K562 (cell line): Measurements from ENCODE around the gene TRIO. TPM values are rescaled to one million over a fixed set of nuclear protein-coding genes. Genes with fewer than 3 reads are reported as not detected.

Experiments
- ATAC-seq: fragments of 200-7000 bp; cut with Tn5 transposase; 3 replicates; pipeline ENCODE4 v1.9.1; 2020; ENCODE audit warnings: moderate library complexity
- BruUV-seq: library from RNA; stranded (reverse); fragments of 400-500 nt; replicated peaks from 2 replicates; lab custom pipeline; 2021; lab: Mats Ljungman, UMichigan
- CTCF ChIA-PET: fragments of 300-600 bp; formaldehyde crosslinking; extraction: SDS; loops from one replicate; lab custom pipeline; 2021; ENCODE audit warnings: low intra/inter-chr PET ratio; lab: Yijun Ruan, JAX
- POLR2A ChIA-PET: fragments of 300-600, 350-650 bp; sonication (Branson Sonifier 250); formaldehyde crosslinking; extraction: SDS; loops from one replicate; lab custom pipeline; 2021; ENCODE audit warnings: antibody characterized with exemption, inconsistent platforms; lab: Yijun Ruan, JAX
- DNase-seq, 4 experiments: peaks; one replicate each; pipeline versions ENCODE4 v3.0.0 to v3.0.0-alpha.2; 2011 to 2018; ENCODE audit warnings: low spot score in 3 of 4, mixed read lengths in 3 of 4; ENCODE audit errors: extremely low read depth in 1 of 4
- FAIRE-seq: peaks from 2 replicates; lab custom pipeline; 2011; peaks lifted over from hg19 to GRCh38; lab: Jason Lieb, UNC
- H2AFZ ChIP-seq: 2 replicates; pipeline ENCODE4 v1.6.0; 2011; ENCODE audit warnings: low read depth, low read length, control low read depth, inconsistent platforms
- H3K27ac ChIP-seq: fragments of 200-600 bp; 3 replicates; pipeline ENCODE4 v1.8.0; 2011; ENCODE audit warnings: low read depth, mild to moderate bottlenecking, control low read depth, inconsistent platforms, low read length, moderate library complexity, mixed read lengths; ENCODE audit errors: extremely low read depth
- H3K27me3 ChIP-seq, 2 experiments: fragments of 300-600 bp in 1 of 2; 2 replicates in 1 of 2; 3 replicates in 1 of 2; pipeline versions ENCODE4 v1.6.0 to v1.8.0; 2011; ENCODE audit warnings: inconsistent platforms in 2 of 2, low read length in 2 of 2, mild to moderate bottlenecking in 1 of 2, mixed read lengths in 1 of 2, moderate library complexity in 1 of 2; ENCODE audit not compliant: control insufficient read depth in 2 of 2, insufficient read depth in 2 of 2
- H3K36me3 ChIP-seq: fragments of 300-600 bp; 3 replicates; pipeline ENCODE4 v1.8.0; 2011; ENCODE audit warnings: mild to moderate bottlenecking, low read length, inconsistent platforms; ENCODE audit not compliant: control insufficient read depth, insufficient read depth
- H3K4me1 ChIP-seq, 2 experiments: fragments of 200-600 bp in 1 of 2; replicated peaks in 1 of 2; 2 replicates in 1 of 2; 3 replicates in 1 of 2; pipeline versions ENCODE4 v1.5.1 to v1.8.0; 2011; ENCODE audit warnings: inconsistent platforms in 2 of 2, low read length in 2 of 2, mild to moderate bottlenecking in 1 of 2, mixed read lengths in 1 of 2, moderate library complexity in 1 of 2; ENCODE audit not compliant: control insufficient read depth in 2 of 2, insufficient read depth in 2 of 2
- H3K4me2 ChIP-seq: 2 replicates; pipeline ENCODE4 v1.6.1; 2011; ENCODE audit warnings: low read length, control low read depth, inconsistent platforms, mixed read lengths; ENCODE audit not compliant: insufficient read depth
- H3K4me3 ChIP-seq: fragments of 200-600 bp; sonication (generic), shearing (Covaris generic); 2 replicates; pipeline ENCODE4 v1.5.1; 2016; ENCODE audit warnings: control low read depth, inconsistent platforms
- H3K79me2 ChIP-seq: fragments of 200-600 bp; 3 replicates; pipeline ENCODE4 v1.8.0; 2011; ENCODE audit warnings: low read length, inconsistent platforms; ENCODE audit not compliant: control insufficient read depth, insufficient read depth
- H3K9ac ChIP-seq, 2 experiments: 2 replicates each; pipeline versions ENCODE4 v1.6.0 to v1.6.1; 2011; ENCODE audit warnings: low read depth in 2 of 2, low read length in 2 of 2, control low read depth in 1 of 2, inconsistent platforms in 1 of 2, mild to moderate bottlenecking in 1 of 2, mixed read lengths in 1 of 2; ENCODE audit not compliant: insufficient read depth in 1 of 2
- H3K9me1 ChIP-seq: one replicate; pipeline ENCODE4 v1.6.0; 2011; ENCODE audit warnings: inconsistent platforms, mild to moderate bottlenecking, low read length, moderate library complexity; ENCODE audit not compliant: control insufficient read depth, insufficient read depth
- H3K9me3 ChIP-seq: replicated peaks from 2 replicates; pipeline ENCODE4 v1.5.1; 2011; ENCODE audit warnings: low read depth, low read length, inconsistent platforms; ENCODE audit not compliant: control insufficient read depth, insufficient read depth
- H4K20me1 ChIP-seq: replicated peaks from 2 replicates; pipeline ENCODE4 v1.6.1; 2011; ENCODE audit warnings: low read length, inconsistent platforms, mixed read lengths; ENCODE audit not compliant: control insufficient read depth, insufficient read depth
- BACH1 ChIP-seq: fragments of 200-800 bp; sonication (Bioruptor generic); IDR thresholded peaks from 2 replicates; pipeline ENCODE4 v1.6.1; 2016; ENCODE audit warnings: missing genetic modification characterization, missing compliant biosample characterization
- C11orf30 ChIP-seq: fragments of 450-650 bp; IDR thresholded peaks from 2 replicates; pipeline ENCODE4 v1.6.1; 2016; ENCODE audit warnings: low read depth, mild to moderate bottlenecking
- ESRRB ChIP-seq: fragments of 250-450 bp; sonication (Bioruptor Pico); IDR thresholded peaks from 2 replicates; pipeline ENCODE4 v1.5.0; 2020; ENCODE audit warnings: mild to moderate bottlenecking, moderate library complexity, borderline replicate concordance
- FOS ChIP-seq: IDR thresholded peaks from 3 replicates; pipeline ENCODE4 v1.6.1; 2011; ENCODE audit not compliant: insufficient read length; ENCODE audit errors: extremely low read depth
- STAT5B ChIP-seq: fragments of 250-450 bp; sonication (Bioruptor Pico); IDR thresholded peaks from 2 replicates; pipeline ENCODE4 v1.8.0; 2021; ENCODE audit warnings: mild to moderate bottlenecking, inconsistent platforms
- ZC3H11A ChIP-seq: IDR thresholded peaks from 2 replicates; pipeline ENCODE4 v1.6.1; 2012; ENCODE audit warnings: low read depth, low read length, improper control_type of control experiment
- WGBS: fragments of 100-300 bp; shearing (Covaris generic); methylation state at CpG from one replicate; pipeline ENCODE4 v1.1.6; 2016; ENCODE audit warnings: low coverage, mixed read lengths; ENCODE audit not compliant: insufficient coverage; ENCODE audit errors: missing lambda C conversion rate; 5-methylcytosine and 5-hydroxymethylcytosine counted together
- in situ Hi-C: fragments of 300-500 bp; cut with MboI; formaldehyde crosslinking; loops from 4 replicates; pipeline ENCODE4 v1.15.0; 2018; ENCODE audit warnings: inconsistent platforms, mixed read lengths
- intact Hi-C: fragments of 100-400 bp; cut with micrococcal nuclease; formaldehyde crosslinking; loops from 2 replicates; pipeline ENCODE4 v1.14.2; 2022
- polyA plus RNA-seq, 8 experiments: library from polyadenylated mRNA; depleted of rRNA in 4 of 8; stranded (reverse) in 5 of 8; unstranded in 3 of 8; fragments of >200 nt; fragmentation: Nextera tagmentation in 2 of 8; fragmentation: Illumina TruSeq in 1 of 8; extraction: Ambion mirVana in 2 of 8; extraction: Trizol in 1 of 8; gene quantifications; 2 replicates each; pipeline versions ENCODE4 v1.2.1 to v1.2.3, GENCODE V29; 2011 to 2014; ENCODE audit warnings: inconsistent platforms in 1 of 8, missing spikeins in 1 of 8
- total RNA-seq, 7 experiments: library from RNA; depleted of rRNA in 6 of 7; stranded (reverse); fragments of >200 nt in 6 of 7; fragmentation: Illumina TruSeq in 2 of 7; extraction: Trizol in 2 of 7; gene quantifications; 2 replicates each; pipeline versions ENCODE4 v1.2.1 to v1.2.3, GENCODE V29; 2011 to 2021; ENCODE audit warnings: low replicate concordance in 1 of 7
- TF ChIP-seq, protein P1 (sequence below): fragments of 450-650 bp; IDR thresholded peaks from 2 replicates; pipeline ENCODE4 v1.6.1; 2017; ENCODE audit warnings: antibody characterized with exemption, mild to moderate bottlenecking

TRIO gene
- total and polyA plus RNA-seq, 9 of the 15 experiments (the other 6 are each of a cell fraction or from before 2014, with no cell fraction given): 0.24 to 5.0 (median 1.1) TPM

DNA sequence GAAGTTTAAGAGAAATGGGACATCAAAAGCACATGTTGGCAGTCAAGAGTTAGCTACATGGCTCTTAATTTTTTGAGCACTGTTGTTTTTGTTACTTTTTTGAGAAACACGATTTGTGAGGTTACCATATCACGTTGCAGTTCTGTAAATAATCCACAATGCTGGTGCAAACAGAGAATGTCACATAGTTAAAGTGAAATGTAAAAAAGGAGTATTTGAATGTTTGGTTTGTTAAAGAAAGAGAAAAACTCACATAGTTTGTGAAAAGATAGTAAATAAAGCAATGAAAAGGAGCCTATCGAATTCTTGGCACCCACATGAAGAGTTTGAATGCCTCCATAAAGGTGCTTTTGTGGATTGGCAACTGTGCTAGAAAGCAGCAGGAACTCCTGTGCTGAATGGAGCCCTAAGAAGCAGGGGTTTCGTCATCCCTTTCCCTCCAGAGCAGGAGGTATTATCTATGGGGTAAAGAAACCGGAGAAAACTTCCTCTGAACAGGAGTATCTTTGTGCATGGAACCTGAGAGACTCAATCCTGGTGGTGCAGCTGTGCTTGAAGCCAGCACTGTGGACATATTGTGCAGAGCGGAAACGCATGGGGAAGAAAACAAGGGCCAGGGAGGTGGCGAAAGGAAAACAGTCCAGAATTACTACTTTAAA, 289.9 kb downstream of the TRIO start:
- intact Hi-C loops: no loop called here
- DNase-seq: no peak
- Histone ChIP-seq H3K9me3 (no peaks in the 10 kb centered on the region; the same call in 1 of the 2 replicates), H3K79me2 (no peaks in the 10 kb centered on the region), H3K4me3 (no peak overlapping the region), H3K4me2 (no peak overlapping the region), H3K4me1 (no peaks in the 10 kb centered on the region), H3K27me3 (peaks cover 15 to 23% of the 10 kb centered on the region in 2 experiments; a peak in 4 of 5 replicates), H3K9ac (no peak overlapping the region), H4K20me1 (no peaks in the 10 kb centered on the region; the same call in 1 of the 2 replicates), H2AFZ (no peak overlapping the region), H3K27ac (no peak overlapping the region), H3K36me3 (no peaks in the 10 kb centered on the region), H3K9me1 (no peaks in the 10 kb centered on the region)
- no peak for ATAC-seq
- FAIRE-seq: no peak
- no TSS peak for BruUV-seq
- in situ Hi-C loops: no loop called here
- POLR2A ChIA-PET: no interaction called here
- CTCF ChIA-PET: no interaction called here
- under 1% methylated on average over 8 of the region's 8 CpGs for WGBS
- TF ChIP-seq FOS: no peak

DNA sequence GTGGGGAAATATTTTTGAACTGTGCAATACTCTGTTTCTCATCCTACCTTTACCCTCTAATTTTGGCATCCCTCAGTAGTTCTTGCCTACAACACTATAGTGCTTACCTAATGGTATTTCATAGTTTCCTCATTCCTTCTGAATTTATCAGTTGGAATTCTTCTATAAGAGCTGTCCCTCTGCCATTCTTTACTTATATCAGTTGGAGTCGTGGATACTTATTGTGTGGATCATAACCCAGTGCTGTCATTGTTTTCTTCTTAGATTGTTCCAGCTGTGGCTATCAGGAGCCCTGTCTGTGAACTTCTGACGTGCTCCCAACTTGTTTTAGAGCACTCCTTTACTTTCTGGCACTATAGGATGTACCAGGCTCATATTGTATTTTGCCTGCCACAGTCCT, 292.3 kb downstream of the TRIO start:
- no peaks in the 10 kb centered on the region; the same call in 1 of the 2 replicates for H4K20me1 ChIP-seq
- BruUV-seq: no TSS peak
- no peak overlapping the region for H3K4me3 ChIP-seq
- H3K27ac ChIP-seq: no peak overlapping the region
- no peak overlapping the region for H3K4me2 ChIP-seq
- WGBS: 0% methylated on average over 2 of the region's 2 CpGs
- ATAC-seq: no peak
- peaks cover 19 to 28% of the 10 kb centered on the region in 2 experiments; a peak in 4 of 5 replicates for H3K27me3 ChIP-seq
- no peak for TF ChIP-seq ESRRB
- no peak for TF ChIP-seq BACH1 (tag)
- TF ChIP-seq STAT5B (CRISPR knock-in tag): no peak
- no peak for TF ChIP-seq ZC3H11A
- TF ChIP-seq, protein P1, sequence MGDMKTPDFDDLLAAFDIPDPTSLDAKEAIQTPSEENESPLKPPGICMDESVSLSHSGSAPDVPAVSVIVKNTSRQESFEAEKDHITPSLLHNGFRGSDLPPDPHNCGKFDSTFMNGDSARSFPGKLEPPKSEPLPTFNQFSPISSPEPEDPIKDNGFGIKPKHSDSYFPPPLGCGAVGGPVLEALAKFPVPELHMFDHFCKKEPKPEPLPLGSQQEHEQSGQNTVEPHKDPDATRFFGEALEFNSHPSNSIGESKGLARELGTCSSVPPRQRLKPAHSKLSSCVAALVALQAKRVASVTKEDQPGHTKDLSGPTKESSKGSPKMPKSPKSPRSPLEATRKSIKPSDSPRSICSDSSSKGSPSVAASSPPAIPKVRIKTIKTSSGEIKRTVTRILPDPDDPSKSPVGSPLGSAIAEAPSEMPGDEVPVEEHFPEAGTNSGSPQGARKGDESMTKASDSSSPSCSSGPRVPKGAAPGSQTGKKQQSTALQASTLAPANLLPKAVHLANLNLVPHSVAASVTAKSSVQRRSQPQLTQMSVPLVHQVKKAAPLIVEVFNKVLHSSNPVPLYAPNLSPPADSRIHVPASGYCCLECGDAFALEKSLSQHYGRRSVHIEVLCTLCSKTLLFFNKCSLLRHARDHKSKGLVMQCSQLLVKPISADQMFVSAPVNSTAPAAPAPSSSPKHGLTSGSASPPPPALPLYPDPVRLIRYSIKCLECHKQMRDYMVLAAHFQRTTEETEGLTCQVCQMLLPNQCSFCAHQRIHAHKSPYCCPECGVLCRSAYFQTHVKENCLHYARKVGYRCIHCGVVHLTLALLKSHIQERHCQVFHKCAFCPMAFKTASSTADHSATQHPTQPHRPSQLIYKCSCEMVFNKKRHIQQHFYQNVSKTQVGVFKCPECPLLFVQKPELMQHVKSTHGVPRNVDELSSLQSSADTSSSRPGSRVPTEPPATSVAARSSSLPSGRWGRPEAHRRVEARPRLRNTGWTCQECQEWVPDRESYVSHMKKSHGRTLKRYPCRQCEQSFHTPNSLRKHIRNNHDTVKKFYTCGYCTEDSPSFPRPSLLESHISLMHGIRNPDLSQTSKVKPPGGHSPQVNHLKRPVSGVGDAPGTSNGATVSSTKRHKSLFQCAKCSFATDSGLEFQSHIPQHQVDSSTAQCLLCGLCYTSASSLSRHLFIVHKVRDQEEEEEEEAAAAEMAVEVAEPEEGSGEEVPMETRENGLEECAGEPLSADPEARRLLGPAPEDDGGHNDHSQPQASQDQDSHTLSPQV: no peak
- no peak for TF ChIP-seq C11orf30
- H3K9ac ChIP-seq: no peak overlapping the region
- H3K4me1 ChIP-seq: no peaks in the 10 kb centered on the region
- FAIRE-seq: no peak
- ChIA-PET POLR2A (no interaction called here), CTCF (no interaction called here)
- in situ Hi-C loops: no loop called here
- intact Hi-C loops: no loop called here
- no peaks in the 10 kb centered on the region for H3K36me3 ChIP-seq
- no peak for DNase-seq
- no peaks in the 10 kb centered on the region for H3K9me3 ChIP-seq
- H2AFZ ChIP-seq: no peak overlapping the region
- H3K79me2 ChIP-seq: no peaks in the 10 kb centered on the region
- no peaks in the 10 kb centered on the region for H3K9me1 ChIP-seq
